HG03575 (cell line): Measurements from ENCODE around the gene CACNG5.

Experiments used
- ATAC-seq: cut with Tn5 transposase; IDR thresholded peaks from one replicate; pipeline ENCODE4 v1.9.1; 2021; ENCODE audit not compliant: unreplicated experiment, insufficient number of reproducible peaks, low FRiP score; ENCODE audit errors: extremely low read depth

Gene CACNG5

GRCh38 chr17:66817750-66818149, 17.2 kb upstream of the CACNG5 start:
- no peak for ATAC-seq

- ATAC-seq, result no peak
Measured at GRCh38 chr17:66819466-66819865, 15.5 kb upstream of the CACNG5 start.

GRCh38 chr17:66822009-66822408, 12.9 kb upstream of the CACNG5 start:
- no peak for ATAC-seq

- no peak for ATAC-seq
Measured at GRCh38 chr17:66826856-66827255, 8.1 kb upstream of the CACNG5 start.

- ATAC-seq, result no peak
Measured at GRCh38 chr17:66829386-66829864, 5.5 kb upstream of the CACNG5 start.

GRCh38 chr17:66829883-66830282, 5.0 kb upstream of the CACNG5 start:
- ATAC-seq, result no peak

- no peak for ATAC-seq
Measured at GRCh38 chr17:66830451-66830850, 4.5 kb upstream of the CACNG5 start.

GRCh38 chr17:66831383-66832210, 3.3 kb upstream of the CACNG5 start:
- ATAC-seq, result no peak

- ATAC-seq, result no peak
Measured at GRCh38 chr17:66833201-66833600, 1.7 kb upstream of the CACNG5 start.

- ATAC-seq, result no peak
Measured at GRCh38 chr17:66834426-66834918, 445 bp upstream of the CACNG5 start.

GRCh38 chr17:66835476-66835875, 559 bp downstream of the CACNG5 start:
- no peak for ATAC-seq

- no peak for ATAC-seq
Measured at GRCh38 chr17:66836063-66837005, 1.4 kb downstream of the CACNG5 start.

GRCh38 chr17:66837226-66837625, 2.3 kb downstream of the CACNG5 start:
- no peak for ATAC-seq

- no peak for ATAC-seq
Measured at GRCh38 chr17:66837885-66838665, 3.2 kb downstream of the CACNG5 start.

- ATAC-seq, result no peak
Measured at GRCh38 chr17:66839616-66840015, 4.7 kb downstream of the CACNG5 start.

GRCh38 chr17:66840061-66840460, 5.1 kb downstream of the CACNG5 start:
- no peak for ATAC-seq

- no peak for ATAC-seq
Measured at GRCh38 chr17:66841328-66841727, 6.4 kb downstream of the CACNG5 start.

GRCh38 chr17:66841744-66842143, 6.8 kb downstream of the CACNG5 start:
- no peak for ATAC-seq

- no peak for ATAC-seq
Measured at GRCh38 chr17:66842505-66842904, 7.6 kb downstream of the CACNG5 start.
